K562 (cell line): Measurements from ENCODE around the gene MMP11. TPM values are rescaled to one million over a fixed set of nuclear protein-coding genes. Genes with fewer than 3 reads are reported as not detected.

ENCODE experiments used
- ATAC-seq: fragments of 200-7000 bp; cut with Tn5 transposase; 3 replicates; pipeline ENCODE4 v1.9.1; 2020; ENCODE audit warnings: moderate library complexity
- BruUV-seq: library from RNA; stranded (reverse); fragments of 400-500 nt; replicated peaks from 2 replicates; lab custom pipeline; 2021; lab: Mats Ljungman, UMichigan
- CTCF ChIA-PET: fragments of 300-600 bp; formaldehyde crosslinking; extraction: SDS; loops from one replicate; lab custom pipeline; 2021; ENCODE audit warnings: low intra/inter-chr PET ratio; lab: Yijun Ruan, JAX
- POLR2A ChIA-PET: fragments of 300-600, 350-650 bp; sonication (Branson Sonifier 250); formaldehyde crosslinking; extraction: SDS; loops from one replicate; lab custom pipeline; 2021; ENCODE audit warnings: antibody characterized with exemption, inconsistent platforms; lab: Yijun Ruan, JAX
- DNase-seq, 4 experiments: peaks; one replicate each; pipeline versions ENCODE4 v3.0.0 to v3.0.0-alpha.2; 2011 to 2018; ENCODE audit warnings: low spot score in 3 of 4, mixed read lengths in 3 of 4; ENCODE audit errors: extremely low read depth in 1 of 4
- FAIRE-seq: peaks from 2 replicates; lab custom pipeline; 2011; peaks lifted over from hg19 to GRCh38; lab: Jason Lieb, UNC
- H2AFZ ChIP-seq: 2 replicates; pipeline ENCODE4 v1.6.0; 2011; ENCODE audit warnings: low read depth, low read length, control low read depth, inconsistent platforms
- H3K27ac ChIP-seq: fragments of 200-600 bp; 3 replicates; pipeline ENCODE4 v1.8.0; 2011; ENCODE audit warnings: low read depth, mild to moderate bottlenecking, control low read depth, inconsistent platforms, low read length, moderate library complexity, mixed read lengths; ENCODE audit errors: extremely low read depth
- H3K27me3 ChIP-seq, 2 experiments: fragments of 300-600 bp in 1 of 2; 2 replicates in 1 of 2; 3 replicates in 1 of 2; pipeline versions ENCODE4 v1.6.0 to v1.8.0; 2011; ENCODE audit warnings: inconsistent platforms in 2 of 2, low read length in 2 of 2, mild to moderate bottlenecking in 1 of 2, mixed read lengths in 1 of 2, moderate library complexity in 1 of 2; ENCODE audit not compliant: control insufficient read depth in 2 of 2, insufficient read depth in 2 of 2
- H3K36me3 ChIP-seq: fragments of 300-600 bp; 3 replicates; pipeline ENCODE4 v1.8.0; 2011; ENCODE audit warnings: mild to moderate bottlenecking, low read length, inconsistent platforms; ENCODE audit not compliant: control insufficient read depth, insufficient read depth
- H3K4me1 ChIP-seq, 2 experiments: fragments of 200-600 bp in 1 of 2; replicated peaks in 1 of 2; 2 replicates in 1 of 2; 3 replicates in 1 of 2; pipeline versions ENCODE4 v1.5.1 to v1.8.0; 2011; ENCODE audit warnings: inconsistent platforms in 2 of 2, low read length in 2 of 2, mild to moderate bottlenecking in 1 of 2, mixed read lengths in 1 of 2, moderate library complexity in 1 of 2; ENCODE audit not compliant: control insufficient read depth in 2 of 2, insufficient read depth in 2 of 2
- H3K4me2 ChIP-seq: 2 replicates; pipeline ENCODE4 v1.6.1; 2011; ENCODE audit warnings: low read length, control low read depth, inconsistent platforms, mixed read lengths; ENCODE audit not compliant: insufficient read depth
- H3K4me3 ChIP-seq: fragments of 200-600 bp; sonication (generic), shearing (Covaris generic); 2 replicates; pipeline ENCODE4 v1.5.1; 2016; ENCODE audit warnings: control low read depth, inconsistent platforms
- H3K79me2 ChIP-seq: fragments of 200-600 bp; 3 replicates; pipeline ENCODE4 v1.8.0; 2011; ENCODE audit warnings: low read length, inconsistent platforms; ENCODE audit not compliant: control insufficient read depth, insufficient read depth
- H3K9ac ChIP-seq, 2 experiments: 2 replicates each; pipeline versions ENCODE4 v1.6.0 to v1.6.1; 2011; ENCODE audit warnings: low read depth in 2 of 2, low read length in 2 of 2, control low read depth in 1 of 2, inconsistent platforms in 1 of 2, mild to moderate bottlenecking in 1 of 2, mixed read lengths in 1 of 2; ENCODE audit not compliant: insufficient read depth in 1 of 2
- H3K9me1 ChIP-seq: one replicate; pipeline ENCODE4 v1.6.0; 2011; ENCODE audit warnings: inconsistent platforms, mild to moderate bottlenecking, low read length, moderate library complexity; ENCODE audit not compliant: control insufficient read depth, insufficient read depth
- H3K9me3 ChIP-seq: replicated peaks from 2 replicates; pipeline ENCODE4 v1.5.1; 2011; ENCODE audit warnings: low read depth, low read length, inconsistent platforms; ENCODE audit not compliant: control insufficient read depth, insufficient read depth
- H4K20me1 ChIP-seq: replicated peaks from 2 replicates; pipeline ENCODE4 v1.6.1; 2011; ENCODE audit warnings: low read length, inconsistent platforms, mixed read lengths; ENCODE audit not compliant: control insufficient read depth, insufficient read depth
- BRF1 ChIP-seq: IDR thresholded peaks from 3 replicates; pipeline ENCODE4 v1.6.1; 2011; ENCODE audit warnings: borderline replicate concordance, mild to moderate bottlenecking; ENCODE audit not compliant: insufficient read length; ENCODE audit errors: extremely low read depth
- CCAR2 ChIP-seq: fragments of 200-400 bp; formaldehyde crosslinking; IDR thresholded peaks from 2 replicates; pipeline ENCODE4 v1.6.1; 2017; ENCODE audit warnings: mild to moderate bottlenecking, low read depth, low read length
- DIDO1 ChIP-seq: fragments of 450-650 bp; IDR thresholded peaks from 2 replicates; pipeline ENCODE4 v1.6.1; 2016; ENCODE audit warnings: low read depth, missing biosample characterization, missing genetic modification characterization
- EGR1 ChIP-seq: fragments of 450-650 bp; conservative IDR thresholded peaks from 2 replicates; pipeline ENCODE4 v1.6.1; 2017; ENCODE audit warnings: mild to moderate bottlenecking
- ELF2 ChIP-seq: fragments of 250-450 bp; sonication (Bioruptor Pico); IDR thresholded peaks from 2 replicates; pipeline ENCODE4 v1.5.0; 2021; ENCODE audit warnings: mild to moderate bottlenecking
- EP300 ChIP-seq: IDR thresholded peaks from 2 replicates; pipeline ENCODE4 v1.6.1; 2012; ENCODE audit warnings: low read length, improper control_type of control experiment
- HSF4 ChIP-seq: fragments of 250-450 bp; sonication (Bioruptor Pico); IDR thresholded peaks from 2 replicates; pipeline ENCODE4 v2.1.2; 2022; ENCODE audit warnings: mild to moderate bottlenecking, moderate library complexity, borderline replicate concordance
- JUNB ChIP-seq: fragments of 450-650 bp; formaldehyde crosslinking; conservative IDR thresholded peaks from 2 replicates; pipeline ENCODE4 v1.4.0; 2020; ENCODE audit warnings: mild to moderate bottlenecking
- KDM1A ChIP-seq, 2 experiments: fragments of 450-650 bp; IDR thresholded peaks; 2 replicates each; pipeline ENCODE4 v1.6.1; 2016; ENCODE audit warnings: mild to moderate bottlenecking in 2 of 2
- PURB ChIP-seq: sonication (generic); formaldehyde crosslinking; IDR thresholded peaks from 2 replicates; pipeline ENCODE4 v1.9.0; 2021; ENCODE audit warnings: low read depth, mild to moderate bottlenecking, missing genetic modification reagents
- RCOR1 ChIP-seq, 2 experiments: IDR thresholded peaks; 2 replicates each; pipeline ENCODE4 v1.6.1; 2012; ENCODE audit warnings: low read depth in 2 of 2, low read length in 2 of 2, borderline replicate concordance in 1 of 2, improper control_type of control experiment in 1 of 2
- SAP30 ChIP-seq: fragments of 200-600 bp; sonication (generic); IDR thresholded peaks from 2 replicates; pipeline ENCODE4 v1.6.1; 2012; ENCODE audit warnings: borderline replicate concordance, low read depth, mild to moderate bottlenecking, moderate library complexity, low read length, control low read depth, inconsistent platforms; ENCODE audit not compliant: insufficient read depth, poor library complexity, severe bottlenecking
- TCF7L2 ChIP-seq: fragments of 150-350 bp; IDR thresholded peaks from 2 replicates; pipeline ENCODE4 v1.6.1; 2016; ENCODE audit warnings: low read depth, mild to moderate bottlenecking, low read length, moderate library complexity
- ZFP36 ChIP-seq: fragments of 150-350 bp; IDR thresholded peaks from 2 replicates; pipeline ENCODE4 v1.6.1; 2018; ENCODE audit warnings: low read length, low read depth; ENCODE audit not compliant: partially characterized antibody
- ZNF717 ChIP-seq: fragments of 250-450 bp; sonication (Bioruptor Pico); IDR thresholded peaks from 2 replicates; pipeline ENCODE4 v1.5.0; 2021
- WGBS: fragments of 100-300 bp; shearing (Covaris generic); methylation state at CpG from one replicate; pipeline ENCODE4 v1.1.6; 2016; ENCODE audit warnings: low coverage, mixed read lengths; ENCODE audit not compliant: insufficient coverage; ENCODE audit errors: missing lambda C conversion rate; 5-methylcytosine and 5-hydroxymethylcytosine counted together
- in situ Hi-C: fragments of 300-500 bp; cut with MboI; formaldehyde crosslinking; loops from 4 replicates; pipeline ENCODE4 v1.15.0; 2018; ENCODE audit warnings: inconsistent platforms, mixed read lengths
- intact Hi-C: fragments of 100-400 bp; cut with micrococcal nuclease; formaldehyde crosslinking; loops from 2 replicates; pipeline ENCODE4 v1.14.2; 2022
- polyA plus RNA-seq, 8 experiments: library from polyadenylated mRNA; depleted of rRNA in 4 of 8; stranded (reverse) in 5 of 8; unstranded in 3 of 8; fragments of >200 nt; fragmentation: Nextera tagmentation in 2 of 8; fragmentation: Illumina TruSeq in 1 of 8; extraction: Ambion mirVana in 2 of 8; extraction: Trizol in 1 of 8; gene quantifications; 2 replicates each; pipeline versions ENCODE4 v1.2.1 to v1.2.3, GENCODE V29; 2011 to 2014; ENCODE audit warnings: inconsistent platforms in 1 of 8, missing spikeins in 1 of 8
- total RNA-seq, 7 experiments: library from RNA; depleted of rRNA in 6 of 7; stranded (reverse); fragments of >200 nt in 6 of 7; fragmentation: Illumina TruSeq in 2 of 7; extraction: Trizol in 2 of 7; gene quantifications; 2 replicates each; pipeline versions ENCODE4 v1.2.1 to v1.2.3, GENCODE V29; 2011 to 2021; ENCODE audit warnings: low replicate concordance in 1 of 7

MMP11 gene
- total and polyA plus RNA-seq, 9 of the 15 experiments (the other 6 are each of a cell fraction or from before 2014, with no cell fraction given): 0.14 to 1.8 (median 1.1) TPM; not detected in 2

DNA sequence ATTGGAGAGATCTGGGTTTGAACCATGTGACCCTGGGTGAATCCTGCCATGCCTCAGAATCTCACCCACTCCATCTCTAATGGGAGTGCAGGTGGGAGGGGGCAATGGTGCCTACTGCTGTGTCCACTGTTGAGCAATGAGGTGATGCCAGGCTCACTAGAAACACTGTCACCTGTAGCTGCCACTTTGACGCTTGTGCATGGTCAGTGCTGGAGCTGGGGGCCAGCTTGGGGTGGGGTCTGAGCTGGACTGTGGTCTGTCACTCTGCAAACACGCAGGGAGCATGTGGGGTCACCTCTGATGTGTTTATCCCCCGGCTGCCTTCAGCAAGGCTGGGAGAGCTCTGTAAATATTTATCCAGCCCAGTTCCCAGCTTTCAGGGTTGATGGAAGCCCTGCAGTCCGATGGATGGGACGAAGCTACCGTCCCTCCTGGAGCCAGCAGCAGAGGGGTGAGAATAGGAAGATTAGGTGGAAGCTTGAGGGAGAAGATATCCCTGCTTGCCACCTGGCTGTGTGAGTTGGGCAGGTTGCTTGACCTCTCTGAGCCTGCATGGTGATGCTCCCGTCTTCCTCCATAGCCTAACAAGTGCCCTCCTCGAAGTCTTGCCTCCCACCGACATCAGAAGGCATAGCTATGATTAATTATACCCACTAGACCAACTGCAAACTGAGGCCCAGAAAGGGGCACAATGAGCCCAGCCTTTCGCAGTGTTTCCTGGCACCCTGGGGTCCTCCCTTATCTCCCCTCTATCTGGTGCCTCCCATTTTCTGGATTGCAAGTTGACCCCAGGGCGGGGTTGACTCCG is 1.7 kb downstream of the MMP11 start:
- H4K20me1 ChIP-seq: no peaks in the 10 kb centered on the region
- FAIRE-seq (no peak), DNase-seq (no peak), ATAC-seq (no peak)
- intact Hi-C loops (no loop called here), in situ Hi-C loops (no loop called here)
- H3K9ac ChIP-seq: no peak overlapping the region; a peak in 1 of 4 replicates
- H3K4me2 ChIP-seq: no peak overlapping the region
- H3K27me3 ChIP-seq: no peaks in the 10 kb centered on the region
- H3K79me2 ChIP-seq: no peaks in the 10 kb centered on the region
- no peak overlapping the region for H3K27ac ChIP-seq
- peaks cover 3 to 23% of the 10 kb centered on the region in 2 experiments; a peak in 3 of 5 replicates for H3K4me1 ChIP-seq
- WGBS: 46% methylated on average over 11 of the region's 12 CpGs
- BruUV-seq: no TSS peak
- no peak overlapping the region for H3K4me3 ChIP-seq
- H3K9me1 ChIP-seq: no peaks in the 10 kb centered on the region
- no peak overlapping the region for H2AFZ ChIP-seq
- ChIA-PET CTCF (no interaction called here), POLR2A (interaction anchor here (1.2 to 2.3 kb wide), 2 partner anchors 10 to 13 kb away, joined by 3 to 6 read pairs; partner anchors contain the start of gene SMARCB1)
- no peaks in the 10 kb centered on the region for H3K36me3 ChIP-seq
- TF ChIP-seq DIDO1 (tag) (no peak), ZNF717 (CRISPR knock-in tag) (no peak), ZFP36 (peak; percentile 27)
- H3K9me3 ChIP-seq: no peaks in the 10 kb centered on the region

DNA sequence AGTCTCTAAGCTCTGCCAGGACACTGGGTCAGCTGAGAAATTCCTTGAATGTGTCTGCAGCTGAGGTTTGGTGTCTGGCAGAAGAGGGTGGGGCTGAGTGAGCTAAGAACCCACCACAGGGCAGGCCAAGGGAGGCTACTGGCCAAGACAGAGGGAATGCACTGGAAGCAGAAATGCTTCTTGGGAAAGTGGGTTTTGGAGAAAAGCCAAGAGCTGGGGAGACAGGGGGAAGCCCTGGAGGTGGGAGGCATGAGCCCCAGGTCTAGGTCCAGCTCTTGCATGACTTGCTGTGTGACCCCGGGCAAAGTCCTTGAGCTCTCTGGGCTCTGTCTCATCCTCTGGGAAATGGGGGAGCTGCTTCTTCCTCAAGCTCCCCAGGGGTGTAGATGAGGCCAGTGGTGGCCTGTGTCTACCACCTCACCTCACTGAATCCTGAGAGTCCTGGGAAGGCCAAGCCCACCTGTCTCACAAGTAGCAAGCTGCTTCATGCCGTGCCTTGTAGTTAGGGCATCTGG is 2.3 kb downstream of the MMP11 start:
- Histone ChIP-seq H3K4me1 (peaks cover 3 to 21% of the 10 kb centered on the region in 2 experiments; a peak in 3 of 5 replicates), H4K20me1 (no peaks in the 10 kb centered on the region), H3K9ac (no peak overlapping the region), H2AFZ (no peak overlapping the region), H3K9me3 (no peaks in the 10 kb centered on the region), H3K79me2 (no peaks in the 10 kb centered on the region), H3K27ac (no peak overlapping the region), H3K4me3 (no peak overlapping the region), H3K36me3 (no peaks in the 10 kb centered on the region), H3K27me3 (no peaks in the 10 kb centered on the region), H3K4me2 (no peak overlapping the region), H3K9me1 (no peaks in the 10 kb centered on the region)
- 40% methylated on average over 2 of the region's 2 CpGs for WGBS
- ATAC-seq (no peak), FAIRE-seq (no peak), DNase-seq (no peak)
- BruUV-seq: no TSS peak
- intact Hi-C loops (no loop called here), in situ Hi-C loops (no loop called here)
- ChIA-PET CTCF (no interaction called here), POLR2A (interaction anchor here (1.1 to 2.3 kb wide), 3 partner anchors 8 to 12 kb away, joined by 3 to 6 read pairs (median 5); partner anchors contain the start of gene SMARCB1)
- TF ChIP-seq ZFP36: peak; percentile 39
- TF ChIP-seq JUNB (CRISPR knock-in tag): no peak
- no peak for TF ChIP-seq EP300
- TF ChIP-seq CCAR2: no peak
- TF ChIP-seq ELF2 (CRISPR knock-in tag): no peak
- TF ChIP-seq BRF1: no peak
- TF ChIP-seq HSF4 (CRISPR knock-in tag): no peak
- TF ChIP-seq RCOR1 (IDR thresholded peaks at IDR 0.05; ENCODE audit: borderline replicate concordance in 1 of 2, low read depth in 2 of 2, low read length in 2 of 2): no peak
- no peak for TF ChIP-seq SAP30
- TF ChIP-seq EGR1: no peak
- peak in 1 of 2 experiments; percentile 25; a peak in 1 of 4 replicates for TF ChIP-seq KDM1A (IDR thresholded peaks at IDR 0.05)
- TF ChIP-seq TCF7L2: no peak
- TF ChIP-seq PURB: no peak
